Keratinocyte (primary cell): ENCODE results near the gene LRRC47.

Experiments used
- CTCF ChIP-seq, 3 experiments: IDR thresholded peaks in 1 of 3; conservative IDR thresholded peaks in 1 of 3; optimal IDR thresholded peaks in 1 of 3; 2 replicates in 2 of 3; 3 replicates in 1 of 3; pipeline versions ENCODE3 to v1.5.1; 2011; ENCODE audit warnings: low read length in 3 of 3, mild to moderate bottlenecking in 3 of 3, moderate library complexity in 2 of 3, control low read depth in 1 of 3, inconsistent platforms in 1 of 3; ENCODE audit not compliant: insufficient read depth in 2 of 3; ENCODE audit errors: extremely low read depth in 1 of 3
- EZH2 ChIP-seq: IDR thresholded peaks from one replicate; pipeline ENCODE4 v1.6.1; 2012; ENCODE audit warnings: inconsistent platforms, mild to moderate bottlenecking, low read length, moderate library complexity

DNA sequence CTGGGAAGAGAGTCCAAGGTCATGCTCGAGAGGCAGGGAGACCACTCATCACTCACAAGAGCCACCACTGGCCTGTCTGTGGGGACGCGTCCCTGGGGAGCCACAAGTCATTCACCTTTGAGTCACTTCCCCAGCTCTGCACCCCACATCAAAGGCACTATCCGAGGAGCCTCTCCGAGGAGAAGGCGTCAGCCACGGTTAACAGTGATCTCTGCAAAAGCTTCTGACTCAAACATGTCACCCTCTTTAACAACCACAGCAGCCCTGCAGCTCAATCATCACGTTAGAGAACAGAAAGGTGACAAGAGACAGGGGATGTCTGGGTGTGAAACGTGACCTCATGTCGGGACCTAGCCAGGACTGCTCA is 9.0 kb downstream of the LRRC47 start:
- TF ChIP-seq CTCF (optimal IDR thresholded peaks at IDR 0.05 in 1 of 3, IDR thresholded peaks at IDR 0.05 in 1 of 3, conservative IDR thresholded peaks at IDR 0.05 in 1 of 3; ENCODE audit: extremely low read depth in 1 of 3, insufficient read depth in 2 of 3, low read length in 3 of 3) (no peak), EZH2 (no peak)
